CD14-positive monocyte (primary cell): Measurements from ENCODE around the gene ISG15. TPM values are rescaled to one million over a fixed set of nuclear protein-coding genes. Genes with fewer than 3 reads are reported as not detected.

Source experiments
- DNase-seq, 3 donors: peaks; one replicate each; pipeline ENCODE4 v3.0.0-alpha.2; 2011 to 2022
- H2AFZ ChIP-seq: 2 replicates; pipeline ENCODE4 v1.6.0; 2012; ENCODE audit warnings: mild to moderate bottlenecking, low read depth, low read length, inconsistent platforms; ENCODE audit not compliant: insufficient read depth, poor library complexity, severe bottlenecking
- H3K27ac ChIP-seq, 2 donors: 1 replicate in 1 of 2; 2 replicates in 1 of 2; pipeline ENCODE4 v1.5.1; 2012 to 2013; ENCODE audit warnings: low read length in 2 of 2, control low read depth in 1 of 2, inconsistent platforms in 1 of 2, low read depth in 1 of 2, mild to moderate bottlenecking in 1 of 2
- H3K27me3 ChIP-seq, 2 donors: one replicate each; pipeline versions ENCODE4 v1.6.0 to v1.6.1; 2011 to 2013; ENCODE audit warnings: low read length in 2 of 2; ENCODE audit not compliant: control insufficient read depth in 2 of 2, insufficient read depth in 2 of 2
- H3K36me3 ChIP-seq, 2 donors: replicated peaks in 1 of 2; 1 replicate in 1 of 2; 2 replicates in 1 of 2; pipeline versions ENCODE4 v1.5.1 to v1.6.1; 2012 to 2013; ENCODE audit warnings: low read length in 2 of 2, control low read depth in 1 of 2, inconsistent platforms in 1 of 2, mild to moderate bottlenecking in 1 of 2; ENCODE audit not compliant: insufficient read depth in 2 of 2, control insufficient read depth in 1 of 2
- H3K4me1 ChIP-seq, 2 donors: 1 replicate in 1 of 2; 2 replicates in 1 of 2; pipeline versions ENCODE4 v1.5.1 to v1.6.1; 2012 to 2013; ENCODE audit warnings: low read length in 2 of 2, control low read depth in 1 of 2, inconsistent platforms in 1 of 2, mild to moderate bottlenecking in 1 of 2, moderate library complexity in 1 of 2; ENCODE audit not compliant: insufficient read depth in 2 of 2, control insufficient read depth in 1 of 2
- H3K4me2 ChIP-seq: replicated peaks from 2 replicates; pipeline ENCODE3; 2012; ENCODE audit warnings: low read length, moderate library complexity, mild to moderate bottlenecking; ENCODE audit not compliant: poor library complexity, severe bottlenecking; ENCODE audit errors: extremely low read depth
- H3K4me3 ChIP-seq, 3 experiments: fragments of 200-600 bp in 1 of 3; sonication (generic) in 1 of 3; replicated peaks in 1 of 3; 1 replicate in 2 of 3; 2 replicates in 1 of 3; pipeline ENCODE4 v1.5.1; 2011 to 2013; ENCODE audit warnings: low read length in 3 of 3, mild to moderate bottlenecking in 3 of 3, control low read depth in 2 of 3, low read depth in 2 of 3, inconsistent platforms in 1 of 3, moderate library complexity in 1 of 3
- H3K79me2 ChIP-seq: 2 replicates; pipeline ENCODE4 v1.6.0; 2012; ENCODE audit warnings: mild to moderate bottlenecking, control low read depth, inconsistent platforms, low read length, moderate library complexity; ENCODE audit not compliant: insufficient read depth
- H3K9ac ChIP-seq: 2 replicates; pipeline ENCODE4 v1.6.0; 2017; ENCODE audit warnings: low read length, mild to moderate bottlenecking; ENCODE audit not compliant: insufficient read depth, poor library complexity, severe bottlenecking
- H3K9me3 ChIP-seq, 2 donors: replicated peaks in 1 of 2; 1 replicate in 1 of 2; 2 replicates in 1 of 2; pipeline versions ENCODE4 v1.5.1 to v1.6.1; 2012 to 2013; ENCODE audit warnings: low read length in 2 of 2, control low read depth in 1 of 2; ENCODE audit not compliant: control insufficient read depth in 1 of 2, insufficient read depth in 1 of 2
- H4K20me1 ChIP-seq: 2 replicates; pipeline ENCODE4 v1.6.0; 2012; ENCODE audit warnings: mild to moderate bottlenecking, low read length, control low read depth, moderate library complexity; ENCODE audit not compliant: insufficient read depth
- H3K27ac Mint-ChIP-seq, 7 donors: one replicate each; pipeline ENCODE4 v1.8.0; 2020; ENCODE audit warnings: mild to moderate bottlenecking in 7 of 7, mixed read lengths in 7 of 7, moderate library complexity in 6 of 7, inconsistent platforms in 2 of 7
- H3K27me3 Mint-ChIP-seq, 3 donors: one replicate each; pipeline ENCODE4 v1.8.0; 2021 to 2022; ENCODE audit warnings: low read depth in 3 of 3, mild to moderate bottlenecking in 3 of 3, mixed read lengths in 3 of 3, moderate library complexity in 3 of 3, inconsistent platforms in 1 of 3
- H3K36me3 Mint-ChIP-seq, 2 donors: one replicate each; pipeline ENCODE4 v1.8.0; 2020; ENCODE audit warnings: mixed read lengths in 2 of 2, inconsistent platforms in 1 of 2, mild to moderate bottlenecking in 1 of 2
- H3K4me1 Mint-ChIP-seq: one replicate; pipeline ENCODE4 v1.8.0; 2020; ENCODE audit warnings: mild to moderate bottlenecking, mixed read lengths
- H3K4me3 Mint-ChIP-seq, 2 donors: one replicate each; pipeline ENCODE4 v1.8.0; 2020; ENCODE audit warnings: mild to moderate bottlenecking in 2 of 2, mixed read lengths in 2 of 2, moderate library complexity in 1 of 2
- H3K9me3 Mint-ChIP-seq, 7 donors: one replicate each; pipeline ENCODE4 v1.8.0; 2020 to 2022; ENCODE audit warnings: mixed read lengths in 7 of 7, mild to moderate bottlenecking in 6 of 7, moderate library complexity in 6 of 7, inconsistent platforms in 2 of 7
- WGBS: methylation state at CpG from one replicate; pipeline ENCODE4 v1.1.5; 2013; ENCODE audit warnings: missing lambda C conversion rate; ENCODE audit not compliant: insufficient coverage; 5-methylcytosine and 5-hydroxymethylcytosine counted together
- intact Hi-C, 2 donors: fragments of 100-400 bp; cut with micrococcal nuclease; formaldehyde crosslinking; loops; one replicate each; pipeline versions ENCODE4 v1.15.0 to v1.15.1; 2023
- polyA plus RNA-seq, 3 donors: library from polyadenylated mRNA; depleted of rRNA in 1 of 3; unstranded in 2 of 3; stranded (reverse) in 1 of 3; fragments of 300-500 nt in 2 of 3; fragments of >200 nt in 1 of 3; fragmentation: Illumina TruSeq in 2 of 3; gene quantifications; 1 replicate in 2 of 3; 2 replicates in 1 of 3; pipeline ENCODE4 v1.2.3, GENCODE V29; 2012 to 2021
- TF ChIP-seq, protein P1 (sequence below): fragments of 200-600 bp; IDR thresholded peaks from one replicate; pipeline ENCODE4 v1.8.0; 2022; ENCODE audit warnings: antibody characterized with exemption, mild to moderate bottlenecking

The ISG15 gene
- polyA plus RNA-seq, 3 donors, result 128 to 241 (median 145) TPM

DNA sequence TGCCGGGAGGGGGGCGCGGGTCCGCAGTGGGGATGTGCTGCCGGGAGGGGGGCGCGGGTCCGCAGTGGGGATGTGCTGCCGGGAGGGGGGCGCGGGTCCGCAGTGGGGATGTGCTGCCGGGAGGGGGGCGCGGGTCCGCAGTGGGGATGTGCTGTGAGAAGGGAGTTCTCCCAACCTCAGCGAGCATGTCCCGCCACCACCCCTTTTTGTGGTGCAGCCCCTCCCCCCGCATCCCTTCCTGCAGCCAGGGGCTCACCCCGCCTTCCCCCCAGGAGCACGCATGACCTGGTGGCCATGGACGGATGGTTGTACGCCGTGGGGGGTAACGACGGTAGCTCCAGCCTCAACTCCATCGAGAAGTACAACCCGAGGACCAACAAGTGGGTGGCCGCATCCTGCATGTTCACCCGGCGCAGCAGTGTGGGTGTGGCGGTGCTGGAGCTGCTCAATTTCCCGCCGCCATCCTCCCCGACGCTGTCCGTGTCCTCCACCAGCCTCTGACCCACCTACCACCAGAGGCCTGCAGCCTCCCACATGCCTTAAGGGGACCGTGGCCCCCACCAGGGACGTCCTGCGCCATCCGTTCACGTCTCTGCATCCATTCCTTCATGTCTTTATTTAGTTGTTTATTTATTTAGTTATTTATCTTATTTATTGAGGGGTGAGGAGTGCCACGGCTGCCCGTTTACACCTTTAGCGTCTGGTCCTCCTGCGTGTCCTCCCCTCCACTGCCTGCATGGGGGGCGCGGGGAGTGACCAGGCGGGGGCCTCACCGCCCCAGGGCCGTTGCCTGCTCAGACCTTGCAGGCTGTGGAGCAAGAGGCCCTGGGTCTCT lies 48.4 kb upstream of the ISG15 start:
- DNase-seq, result no peak

DNA sequence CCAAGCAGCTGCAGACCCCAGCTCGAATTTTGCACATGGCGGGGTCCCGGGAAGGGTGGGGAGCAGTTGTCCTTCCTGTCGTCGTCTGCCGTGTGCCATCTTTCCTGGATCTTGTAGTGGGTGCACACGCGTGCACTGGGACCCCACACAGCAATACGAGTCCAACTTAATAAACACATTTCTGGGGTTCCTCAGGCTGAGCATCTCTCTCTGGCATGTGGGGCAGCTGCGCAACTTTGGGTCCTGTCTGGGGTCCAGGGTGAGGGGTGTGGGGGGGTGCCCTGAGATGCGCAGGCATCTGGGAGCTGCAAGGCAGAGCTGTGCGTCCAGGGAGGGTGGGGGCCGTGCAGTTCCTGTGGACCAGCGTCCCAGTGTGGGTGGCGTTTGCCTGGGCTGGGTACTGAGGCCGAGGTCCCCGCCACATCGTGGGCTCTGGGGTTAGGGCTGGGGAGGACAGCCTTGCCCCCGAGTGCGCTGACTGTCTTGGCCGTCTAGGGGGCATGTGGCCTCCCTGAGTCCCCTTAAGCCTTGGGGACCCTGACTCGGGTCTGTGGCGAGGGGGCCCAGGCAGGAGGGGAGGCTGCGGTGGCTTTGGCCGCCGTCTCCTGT lies 47.7 kb upstream of the ISG15 start:
- H3K4me1 ChIP-seq, result peaks cover 21 to 31% of the 10 kb centered on the region in 2 donors
- Mint-ChIP-seq H3K9me3 (peaks cover 0 to 3% (median 0%) of the 10 kb centered on the region in 7 donors), H3K27me3 (peaks cover 29 to 48% (median 37%) of the 10 kb centered on the region in 3 donors), H3K27ac (peak overlapping the region in 2 of 7 donors; percentile 25 to 63), H3K36me3 (peaks cover 16 to 19% of the 10 kb centered on the region in 2 donors), H3K4me3 (peak overlapping the region; percentile 67 to 76), H3K4me1 (peaks cover 14% of the 10 kb centered on the region)
- TF ChIP-seq, protein P1, sequence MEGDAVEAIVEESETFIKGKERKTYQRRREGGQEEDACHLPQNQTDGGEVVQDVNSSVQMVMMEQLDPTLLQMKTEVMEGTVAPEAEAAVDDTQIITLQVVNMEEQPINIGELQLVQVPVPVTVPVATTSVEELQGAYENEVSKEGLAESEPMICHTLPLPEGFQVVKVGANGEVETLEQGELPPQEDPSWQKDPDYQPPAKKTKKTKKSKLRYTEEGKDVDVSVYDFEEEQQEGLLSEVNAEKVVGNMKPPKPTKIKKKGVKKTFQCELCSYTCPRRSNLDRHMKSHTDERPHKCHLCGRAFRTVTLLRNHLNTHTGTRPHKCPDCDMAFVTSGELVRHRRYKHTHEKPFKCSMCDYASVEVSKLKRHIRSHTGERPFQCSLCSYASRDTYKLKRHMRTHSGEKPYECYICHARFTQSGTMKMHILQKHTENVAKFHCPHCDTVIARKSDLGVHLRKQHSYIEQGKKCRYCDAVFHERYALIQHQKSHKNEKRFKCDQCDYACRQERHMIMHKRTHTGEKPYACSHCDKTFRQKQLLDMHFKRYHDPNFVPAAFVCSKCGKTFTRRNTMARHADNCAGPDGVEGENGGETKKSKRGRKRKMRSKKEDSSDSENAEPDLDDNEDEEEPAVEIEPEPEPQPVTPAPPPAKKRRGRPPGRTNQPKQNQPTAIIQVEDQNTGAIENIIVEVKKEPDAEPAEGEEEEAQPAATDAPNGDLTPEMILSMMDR, result no peak
- peak overlapping the region in 2 of 3 experiments; percentile 62 to 79 for H3K4me3 ChIP-seq
- peak overlapping the region; percentile 86 for H3K4me2 ChIP-seq
- no peaks in the 10 kb centered on the region for H4K20me1 ChIP-seq
- H3K79me2 ChIP-seq, result no peaks in the 10 kb centered on the region
- H2AFZ ChIP-seq, result peak overlapping the region; percentile 87
- H3K36me3 ChIP-seq, result peaks cover 0 to 3% of the 10 kb centered on the region in 2 donors
- intact Hi-C loops, result loop anchor here in 1 of 2 donors (10.0 kb wide), 1 partner anchor 61 kb away; no protein-coding TSS in a partner anchor
- peak overlapping the region; percentile 75 for H3K9ac ChIP-seq
- H3K27me3 ChIP-seq, result peaks cover 2 to 38% of the 10 kb centered on the region in 2 donors
- H3K27ac ChIP-seq, result no peak overlapping the region
- no peak for DNase-seq
- 65% methylated on average over 22 of the region's 26 CpGs for WGBS
- peaks cover 0 to 8% of the 10 kb centered on the region in 2 donors for H3K9me3 ChIP-seq

More for the DNA sequence above, 48.4 kb upstream of the ISG15 start:
- 94% methylated on average over 18 of the region's 51 CpGs for whole genome bisulfite sequencing
- Histone ChIP-seq H3K9ac (no peak overlapping the region), H3K27me3 (peaks cover 0 to 31% of the 10 kb centered on the region in 2 donors), H3K4me2 (no peak overlapping the region), H3K9me3 (peaks cover 0 to 8% of the 10 kb centered on the region in 2 donors), H3K36me3 (peaks cover 0 to 3% of the 10 kb centered on the region in 2 donors), H2AFZ (no peak overlapping the region), H3K27ac (no peak overlapping the region), H4K20me1 (no peaks in the 10 kb centered on the region), H3K79me2 (no peaks in the 10 kb centered on the region), H3K4me1 (peaks cover 25 to 36% of the 10 kb centered on the region in 2 donors), H3K4me3 (no peak overlapping the region)
- peaks cover 16 to 19% of the 10 kb centered on the region in 2 donors for H3K36me3 Mint-ChIP-seq
- TF ChIP-seq, protein P1, result no peak
- peaks cover 0 to 3% (median 0%) of the 10 kb centered on the region in 7 donors for H3K9me3 Mint-ChIP-seq
- H3K27ac Mint-ChIP-seq, result peak overlapping the region in 1 of 7 donors; percentile 63
- peaks cover 16% of the 10 kb centered on the region for H3K4me1 Mint-ChIP-seq
- intact Hi-C loops, result loop anchor here in 1 of 2 donors (10.0 kb wide), 1 partner anchor 60 kb away; no protein-coding TSS in a partner anchor
- no peak overlapping the region for H3K4me3 Mint-ChIP-seq
- peaks cover 25 to 47% (median 37%) of the 10 kb centered on the region in 3 donors for H3K27me3 Mint-ChIP-seq
